Measurements from ENCODE around the gene TMEM151B. TPM values are rescaled to one million over a fixed set of nuclear protein-coding genes. Genes with fewer than 3 reads are reported as not detected.

The TMEM151B gene
- total RNA-seq, 2 donors from 2014 or later = 0.09 to 1.1 TPM

DNA sequence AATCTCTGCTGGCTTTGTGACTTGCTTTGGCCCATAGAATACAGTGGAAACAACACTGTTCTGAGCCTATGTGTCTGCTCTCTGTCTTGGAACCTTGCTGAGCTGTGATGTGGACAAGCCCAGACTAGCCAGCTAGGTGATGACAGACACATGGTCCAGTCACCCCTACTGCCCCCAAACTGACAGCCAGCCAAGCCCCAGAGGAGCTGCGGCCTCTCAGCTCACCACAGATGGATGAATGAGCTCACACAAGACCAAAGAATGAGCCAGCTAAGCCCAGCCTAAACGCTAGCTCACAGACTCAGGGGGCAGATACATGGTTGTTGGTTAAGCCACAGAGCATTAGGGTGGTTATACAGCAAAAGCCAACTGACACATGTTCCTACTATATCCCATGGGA lies 38.8 kb downstream of the TMEM151B start:
- Histone ChIP-seq H3K27me3 (replicated peaks; ENCODE audit: insufficient read depth) (no peaks in the 10 kb centered on the region), H3K4me3 (no peak overlapping the region), H3K4me1 (replicated peaks) (peaks cover 5% of the 10 kb centered on the region), H3K9me3 (no peaks in the 10 kb centered on the region), H3K27ac (no peak overlapping the region), H3K36me3 (peaks cover 4 to 15% of the 10 kb centered on the region in 2 donors)
- intact Hi-C loops (cut with DNase I) = loop anchor here (5.0 kb wide), 1 partner anchor 42 kb away; the partner anchor contains the start of gene NFKBIE
- TF ChIP-seq POLR2A (IDR thresholded peaks at IDR 0.05) (no peak), POLR2AphosphoS5 (IDR thresholded peaks at IDR 0.05) (no peak)
- TF ChIP-seq, protein P1, sequence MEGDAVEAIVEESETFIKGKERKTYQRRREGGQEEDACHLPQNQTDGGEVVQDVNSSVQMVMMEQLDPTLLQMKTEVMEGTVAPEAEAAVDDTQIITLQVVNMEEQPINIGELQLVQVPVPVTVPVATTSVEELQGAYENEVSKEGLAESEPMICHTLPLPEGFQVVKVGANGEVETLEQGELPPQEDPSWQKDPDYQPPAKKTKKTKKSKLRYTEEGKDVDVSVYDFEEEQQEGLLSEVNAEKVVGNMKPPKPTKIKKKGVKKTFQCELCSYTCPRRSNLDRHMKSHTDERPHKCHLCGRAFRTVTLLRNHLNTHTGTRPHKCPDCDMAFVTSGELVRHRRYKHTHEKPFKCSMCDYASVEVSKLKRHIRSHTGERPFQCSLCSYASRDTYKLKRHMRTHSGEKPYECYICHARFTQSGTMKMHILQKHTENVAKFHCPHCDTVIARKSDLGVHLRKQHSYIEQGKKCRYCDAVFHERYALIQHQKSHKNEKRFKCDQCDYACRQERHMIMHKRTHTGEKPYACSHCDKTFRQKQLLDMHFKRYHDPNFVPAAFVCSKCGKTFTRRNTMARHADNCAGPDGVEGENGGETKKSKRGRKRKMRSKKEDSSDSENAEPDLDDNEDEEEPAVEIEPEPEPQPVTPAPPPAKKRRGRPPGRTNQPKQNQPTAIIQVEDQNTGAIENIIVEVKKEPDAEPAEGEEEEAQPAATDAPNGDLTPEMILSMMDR (IDR thresholded peaks at IDR 0.05) = no peak
- 72% methylated on average over 2 of the region's 2 CpGs for WGBS
- DNase-seq (ENCODE audit: low spot score) = no peak

GRCh38 chr6:44309631-44310030 lies 39.4 kb downstream of the TMEM151B start:
- intact Hi-C loops (cut with DNase I) = loop anchor here (5.0 kb wide), 1 partner anchor 42 kb away; the partner anchor contains the start of gene NFKBIE
- no peaks in the 10 kb centered on the region for H3K9me3 ChIP-seq
- H3K4me1 ChIP-seq (replicated peaks) = peaks cover 5% of the 10 kb centered on the region
- no peak for TF ChIP-seq POLR2A (IDR thresholded peaks at IDR 0.05)
- TF ChIP-seq, protein P1 (IDR thresholded peaks at IDR 0.05) = no peak
- no peak for TF ChIP-seq POLR2AphosphoS5 (IDR thresholded peaks at IDR 0.05)
- no peaks in the 10 kb centered on the region for H3K27me3 ChIP-seq (replicated peaks; ENCODE audit: insufficient read depth)
- DNase-seq (ENCODE audit: low spot score) = no peak
- H3K36me3 ChIP-seq = peaks cover 3 to 15% of the 10 kb centered on the region in 2 donors
- H3K4me3 ChIP-seq = no peak overlapping the region
- no peak overlapping the region for H3K27ac ChIP-seq

DNA sequence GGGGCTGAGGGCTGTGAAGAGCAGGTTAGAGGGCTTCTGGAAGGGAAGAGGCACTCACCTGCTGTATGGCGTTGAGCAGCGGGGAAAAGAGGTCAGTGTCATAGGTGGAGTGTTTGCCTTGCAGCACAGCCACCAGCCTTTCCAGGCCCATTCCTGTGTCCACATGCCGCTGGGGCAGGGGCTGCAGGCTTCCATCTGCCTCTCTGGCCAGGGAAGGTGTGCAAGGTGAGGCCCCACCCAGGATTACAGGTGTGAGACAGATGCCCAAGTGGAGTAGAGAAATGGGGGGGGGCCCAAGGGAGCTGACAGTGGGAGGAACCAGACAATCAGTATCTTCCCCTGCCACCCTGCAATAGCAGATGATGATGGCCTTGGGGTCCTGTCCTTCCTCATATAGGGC lies 40.0 kb downstream of the TMEM151B start:
- 87% methylated on average over 3 of the region's 3 CpGs for WGBS
- no peak for TF ChIP-seq POLR2A (IDR thresholded peaks at IDR 0.05)
- no peak for TF ChIP-seq POLR2AphosphoS5 (IDR thresholded peaks at IDR 0.05)
- TF ChIP-seq, protein P1 (IDR thresholded peaks at IDR 0.05) = no peak
- H3K27ac ChIP-seq = no peak overlapping the region
- intact Hi-C loops (cut with DNase I) = no loop called here
- H3K9me3 ChIP-seq = no peaks in the 10 kb centered on the region
- DNase-seq (ENCODE audit: low spot score) = no peak
- peaks cover 5% of the 10 kb centered on the region for H3K4me1 ChIP-seq (replicated peaks)
- H3K27me3 ChIP-seq (replicated peaks; ENCODE audit: insufficient read depth) = no peaks in the 10 kb centered on the region
- peaks cover 3 to 15% of the 10 kb centered on the region in 2 donors for H3K36me3 ChIP-seq
- no peak overlapping the region for H3K4me3 ChIP-seq

GRCh38 chr6:44311304-44311703 lies 41.1 kb downstream of the TMEM151B start:
- Histone ChIP-seq H3K4me1 (replicated peaks) (peaks cover 5% of the 10 kb centered on the region), H3K27ac (no peak overlapping the region), H3K36me3 (peaks cover 3 to 15% of the 10 kb centered on the region in 2 donors), H3K27me3 (replicated peaks; ENCODE audit: insufficient read depth) (no peaks in the 10 kb centered on the region), H3K9me3 (no peaks in the 10 kb centered on the region), H3K4me3 (no peak overlapping the region)
- TF ChIP-seq, protein P1 (IDR thresholded peaks at IDR 0.05) = no peak
- TF ChIP-seq POLR2AphosphoS5 (IDR thresholded peaks at IDR 0.05) = no peak
- no peak for TF ChIP-seq POLR2A (IDR thresholded peaks at IDR 0.05)
- no peak for DNase-seq (ENCODE audit: low spot score)
- 66% methylated on average over 2 of the region's 2 CpGs for WGBS
- intact Hi-C loops (cut with DNase I) = no loop called here

DNA sequence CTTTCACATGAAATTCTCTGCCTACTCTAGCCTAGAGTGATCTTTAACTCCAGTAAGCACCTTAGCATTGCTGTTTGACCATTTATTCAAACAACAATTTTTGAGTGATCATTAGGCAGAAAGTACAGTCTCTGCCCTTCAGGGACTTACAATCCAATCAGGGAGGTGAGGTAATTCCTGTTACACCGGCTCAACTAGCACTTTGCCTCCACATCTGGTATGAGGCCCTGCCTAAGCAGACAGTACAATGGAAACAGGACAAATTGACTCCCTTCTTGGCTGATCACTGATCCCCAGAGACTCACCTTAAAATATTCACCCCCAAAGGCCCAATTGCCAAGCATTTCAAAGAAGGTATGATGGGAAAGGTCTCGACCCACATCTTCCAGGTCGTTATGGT lies 41.5 kb downstream of the TMEM151B start:
- WGBS = 82% methylated on average over 3 of the region's 3 CpGs
- Histone ChIP-seq H3K4me3 (no peak overlapping the region), H3K4me1 (replicated peaks) (peaks cover 5% of the 10 kb centered on the region), H3K9me3 (no peaks in the 10 kb centered on the region), H3K36me3 (peaks cover 3 to 15% of the 10 kb centered on the region in 2 donors), H3K27me3 (replicated peaks; ENCODE audit: insufficient read depth) (no peaks in the 10 kb centered on the region), H3K27ac (no peak overlapping the region)
- DNase-seq (ENCODE audit: low spot score) = no peak
- TF ChIP-seq, protein P1 (IDR thresholded peaks at IDR 0.05) = no peak
- no peak for TF ChIP-seq POLR2AphosphoS5 (IDR thresholded peaks at IDR 0.05)
- no peak for TF ChIP-seq POLR2A (IDR thresholded peaks at IDR 0.05)
- intact Hi-C loops (cut with DNase I) = no loop called here
